ENCODE measurements around the gene PPFIBP2. TPM values are rescaled to one million over a fixed set of nuclear protein-coding genes. Genes with fewer than 3 reads are reported as not detected.

Gene PPFIBP2
- total and polyA plus RNA-seq, 12 donors: 11.4 to 36.5 (median 21.1) TPM

GRCh38 chr11:7520011-7520942 is 6.5 kb downstream of the PPFIBP2 start:
- H3K36me3 ChIP-seq (replicated peaks in 1 of 2): no peaks in the 10 kb centered on the region
- peak in 1 of 7 donors; percentile 38 for DNase-seq
- intact Hi-C loops (cut with DNase I): no loop called here
- 61 to 83% (median 67%) methylated on average over 8 to 18 of the region's 18 CpGs for WGBS, 4 donors
- H3K9me3 ChIP-seq (replicated peaks in 1 of 3): no peaks in the 10 kb centered on the region
- H3K27ac ChIP-seq: peak overlapping the region in 4 of 5 donors; percentile 28 to 69 (median 48)
- TF ChIP-seq CTCF (IDR thresholded peaks at IDR 0.05): no peak
- no peak for TF ChIP-seq POLR2A (IDR thresholded peaks at IDR 0.05)
- no peaks in the 10 kb centered on the region for H3K27me3 ChIP-seq
- peaks cover 9 to 41% of the 10 kb centered on the region in 2 donors for H3K4me1 ChIP-seq (replicated peaks in 1 of 2)
- no peak overlapping the region for H3K4me3 ChIP-seq

- Histone ChIP-seq H3K4me1 (replicated peaks in 1 of 2) (peaks cover 9 to 41% of the 10 kb centered on the region in 2 donors), H3K36me3 (replicated peaks in 1 of 2) (no peaks in the 10 kb centered on the region), H3K27ac (peak overlapping the region in 3 of 5 donors; percentile 43 to 69 (median 54)), H3K4me3 (no peak overlapping the region), H3K9me3 (replicated peaks in 1 of 3) (no peaks in the 10 kb centered on the region), H3K27me3 (no peaks in the 10 kb centered on the region)
- WGBS, 4 donors: 0 to 54% (median 2%) methylated on average over 1 to 2 of the region's 2 CpGs
- TF ChIP-seq POLR2A (IDR thresholded peaks at IDR 0.05) (no peak), CTCF (IDR thresholded peaks at IDR 0.05) (no peak)
- DNase-seq: no peak
- intact Hi-C loops (cut with DNase I): no loop called here
Measured at GRCh38 chr11:7520981-7521487, 7.2 kb downstream of the PPFIBP2 start.

GRCh38 chr11:7522121-7522520 is 8.3 kb downstream of the PPFIBP2 start:
- TF ChIP-seq CTCF (IDR thresholded peaks at IDR 0.05) (no peak), POLR2A (IDR thresholded peaks at IDR 0.05) (no peak)
- Histone ChIP-seq H3K4me1 (replicated peaks in 1 of 2) (peaks cover 9 to 41% of the 10 kb centered on the region in 2 donors), H3K9me3 (replicated peaks in 1 of 3) (no peaks in the 10 kb centered on the region), H3K27ac (peak overlapping the region in 1 of 5 donors; percentile 30), H3K36me3 (replicated peaks in 1 of 2) (no peaks in the 10 kb centered on the region), H3K27me3 (no peaks in the 10 kb centered on the region), H3K4me3 (no peak overlapping the region)
- 61 to 67% (median 62%) methylated on average over 4 of the region's 4 CpGs for WGBS, 4 donors
- no peak for DNase-seq
- intact Hi-C loops (cut with DNase I): no loop called here

GRCh38 chr11:7522546-7522945 is 8.7 kb downstream of the PPFIBP2 start:
- no peaks in the 10 kb centered on the region for H3K27me3 ChIP-seq
- TF ChIP-seq POLR2A (IDR thresholded peaks at IDR 0.05): no peak
- TF ChIP-seq CTCF (IDR thresholded peaks at IDR 0.05): no peak
- WGBS, 4 donors: 92 to 97% (median 94%) methylated on average over 4 of the region's 4 CpGs
- peak overlapping the region in 1 of 5 donors; percentile 30 for H3K27ac ChIP-seq
- no peaks in the 10 kb centered on the region for H3K9me3 ChIP-seq (replicated peaks in 1 of 3)
- intact Hi-C loops (cut with DNase I): no loop called here
- H3K4me3 ChIP-seq: no peak overlapping the region
- DNase-seq: no peak
- H3K36me3 ChIP-seq (replicated peaks in 1 of 2): no peaks in the 10 kb centered on the region
- H3K4me1 ChIP-seq (replicated peaks in 1 of 2): peaks cover 9 to 41% of the 10 kb centered on the region in 2 donors

Data from adrenal gland (tissue), 12 donors.